Jurkat, Clone E6-1 (cell line): ENCODE results near the gene TDP2. TPM values are rescaled to one million over a fixed set of nuclear protein-coding genes. Genes with fewer than 3 reads are reported as not detected.
"Not testable (repeated sequence)": the region's sequence is repeated elsewhere in the genome, so short reads cannot be mapped to it uniquely, and the experiment has no call there.

Experiments used
- DNase-seq: peaks from one replicate; pipeline ENCODE4 v3.0.0-alpha.2; 2011; ENCODE audit warnings: low read depth, low spot score
- H3K4me3 ChIP-seq: 2 replicates; pipeline ENCODE4 v1.5.1; 2011; ENCODE audit warnings: mild to moderate bottlenecking, low read length, control low read depth, moderate library complexity
- polyA plus RNA-seq: library from polyadenylated mRNA; unstranded; fragments of >200 nt; gene quantifications from one replicate; pipeline ENCODE4 v1.2.1, GENCODE V29; 2012; ENCODE audit warnings: missing spikeins; ENCODE audit not compliant: insufficient read length, insufficient read depth

TDP2 gene
- polyA plus RNA-seq, result 74.8 TPM

DNA sequence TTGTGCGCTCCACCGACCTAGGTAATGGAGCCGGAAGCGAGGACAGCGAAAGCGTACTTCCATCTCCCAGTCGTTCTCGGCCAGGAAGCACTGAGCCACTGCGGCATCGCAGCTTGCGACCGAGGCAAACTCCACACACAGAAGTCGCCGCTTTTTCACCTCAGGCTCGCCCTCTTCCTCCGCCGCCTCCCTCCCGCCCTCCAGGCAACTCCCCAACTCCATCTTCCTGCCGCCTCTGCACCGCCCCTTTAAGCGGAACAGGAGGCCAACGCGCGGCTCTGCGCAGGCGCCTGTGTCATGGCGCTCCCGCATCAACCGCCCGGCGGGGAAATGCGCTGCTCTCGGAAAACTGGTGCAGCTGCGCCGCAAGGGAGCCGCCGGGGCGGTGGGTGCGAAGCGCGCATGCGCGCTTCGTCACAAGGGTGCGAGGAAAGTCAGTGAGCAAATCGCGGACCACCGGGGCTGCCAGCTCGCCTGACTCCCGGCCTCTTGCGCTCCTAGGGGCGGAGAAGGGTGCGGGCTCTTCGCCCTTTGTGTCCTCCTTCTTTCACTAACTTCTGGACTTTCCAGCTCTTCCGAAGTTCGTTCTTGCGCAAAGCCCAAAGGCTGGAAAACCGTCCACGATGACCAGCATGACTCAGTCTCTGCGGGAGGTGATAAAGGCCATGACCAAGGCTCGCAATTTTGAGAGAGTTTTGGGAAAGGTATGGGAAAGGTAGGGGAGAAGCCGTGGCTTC is at the start of gene TDP2, which contains the start of gene ACOT13:
Gene TDP2, minus strand, starts transcription at position 259 of the 737 bp plus-strand sequence. Its CDS starts 37 bp downstream, at position 222.
Gene ACOT13, plus strand, starts transcription at position 437 of the 737 bp plus-strand sequence. Its CDS starts 187 bp downstream, at position 624.
- H3K4me3 ChIP-seq, result peak within 1 kb of the TSS; percentile 99
- DNase-seq, result peak; percentile 97

- no peak for DNase-seq
- no peak overlapping the region for H3K4me3 ChIP-seq
These were observed 44.0 kb upstream of the TDP2 start for GRCh38 chr6:24710519-24711303.

DNA sequence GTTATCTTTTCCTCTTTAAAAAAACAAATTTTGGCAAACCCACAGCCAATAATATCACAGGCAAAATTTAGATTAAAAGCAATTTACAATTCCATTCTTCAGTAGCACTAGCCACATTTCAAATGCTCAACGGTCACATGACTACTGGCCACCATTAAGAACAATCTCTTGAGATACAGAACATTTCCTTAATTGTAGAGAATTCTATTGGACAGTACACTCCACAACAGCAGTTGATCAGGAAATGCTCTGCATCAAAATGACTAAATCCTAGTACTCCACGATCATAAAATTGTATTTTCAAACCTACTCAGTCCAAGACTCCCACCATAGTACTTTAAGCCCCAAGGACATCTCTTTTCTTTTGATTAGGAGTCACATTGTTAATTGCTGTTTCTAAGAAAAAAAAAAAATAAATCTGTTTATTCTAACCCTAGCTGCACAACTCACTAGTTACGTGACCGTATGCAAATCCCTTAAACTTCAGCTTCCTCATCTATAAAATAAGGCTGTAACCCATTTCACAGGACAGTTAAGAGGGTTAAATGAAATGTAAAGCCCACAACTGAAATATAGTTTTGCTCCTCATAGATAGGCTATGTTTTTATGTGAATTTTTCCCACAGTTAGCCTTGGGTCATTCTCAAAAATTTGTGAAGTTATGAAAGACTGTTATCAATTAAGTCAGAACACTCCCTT is 42.5 kb upstream of the TDP2 start:
- DNase-seq, result no peak
- no peak overlapping the region for H3K4me3 ChIP-seq

- no peak overlapping the region for H3K4me3 ChIP-seq
- DNase-seq, result no peak
These were observed 41.9 kb upstream of the TDP2 start for GRCh38 chr6:24708612-24709011.

GRCh38 chr6:24704468-24704867 is 37.8 kb upstream of the TDP2 start:
- DNase-seq, result no peak
- H3K4me3 ChIP-seq, result no peak overlapping the region

DNA sequence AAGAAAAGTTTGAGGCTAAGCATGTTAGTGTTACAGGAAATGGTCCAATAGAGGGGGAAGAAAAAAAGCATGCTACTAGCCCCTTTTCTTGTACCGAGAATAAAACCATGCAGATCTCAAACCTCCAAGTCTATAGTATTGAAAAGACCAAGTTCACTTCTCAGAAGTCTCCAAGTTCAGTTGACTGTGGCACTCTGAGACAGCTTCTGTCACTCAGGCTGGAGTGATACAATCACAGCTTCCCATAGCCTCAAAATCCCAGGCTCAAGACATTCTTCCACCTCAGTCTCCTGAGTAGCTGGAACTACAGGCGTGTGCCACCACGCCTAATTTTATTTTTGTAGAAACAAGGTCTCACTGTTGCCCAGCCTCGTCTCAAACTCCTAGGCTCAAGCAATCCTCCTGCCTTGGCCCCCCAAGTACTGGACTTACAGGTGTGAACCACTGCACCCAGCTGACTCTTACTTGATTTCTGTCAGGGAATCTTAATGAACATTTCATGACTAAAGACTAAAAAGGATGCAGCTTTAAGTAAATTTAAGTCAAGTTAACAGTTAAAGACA is 36.1 kb upstream of the TDP2 start:
- DNase-seq, result no peak
- no peak overlapping the region for H3K4me3 ChIP-seq

- DNase-seq, result no peak
- no peak overlapping the region for H3K4me3 ChIP-seq
These were observed 33.0 kb upstream of the TDP2 start for GRCh38 chr6:24699521-24700359.

GRCh38 chr6:24696097-24696496 is 29.4 kb upstream of the TDP2 start:
- H3K4me3 ChIP-seq, result no peak overlapping the region
- no peak for DNase-seq

- H3K4me3 ChIP-seq, result not testable (repeated sequence)
- peak; percentile 51 for DNase-seq
These were observed 28.9 kb upstream of the TDP2 start for GRCh38 chr6:24695635-24696034.

DNA sequence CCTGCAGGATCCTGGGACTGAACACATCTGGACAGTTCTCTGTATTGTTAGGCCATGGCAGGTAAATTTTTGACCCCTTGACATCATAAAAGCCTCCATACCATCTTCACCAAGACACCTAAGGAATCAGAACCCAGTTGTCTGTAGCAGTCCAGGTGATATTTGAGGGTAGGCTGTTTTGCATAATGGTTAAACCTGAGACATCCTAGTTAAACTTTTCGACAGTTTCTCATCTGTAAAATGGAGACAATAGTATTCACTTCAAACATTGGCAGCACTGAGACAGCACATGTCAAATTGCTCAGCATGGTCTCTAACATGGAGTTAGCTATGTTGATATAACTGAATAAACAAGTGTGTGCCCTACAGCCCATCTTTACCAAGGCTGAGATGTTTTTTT is 27.5 kb upstream of the TDP2 start:
- DNase-seq, result no peak
- no peak overlapping the region for H3K4me3 ChIP-seq

- no peak overlapping the region for H3K4me3 ChIP-seq
- DNase-seq, result peak; percentile 25
These were observed 26.3 kb upstream of the TDP2 start for GRCh38 chr6:24692848-24693592.

GRCh38 chr6:24692415-24692814 is 25.7 kb upstream of the TDP2 start:
- no peak for DNase-seq
- no peak overlapping the region for H3K4me3 ChIP-seq

DNA sequence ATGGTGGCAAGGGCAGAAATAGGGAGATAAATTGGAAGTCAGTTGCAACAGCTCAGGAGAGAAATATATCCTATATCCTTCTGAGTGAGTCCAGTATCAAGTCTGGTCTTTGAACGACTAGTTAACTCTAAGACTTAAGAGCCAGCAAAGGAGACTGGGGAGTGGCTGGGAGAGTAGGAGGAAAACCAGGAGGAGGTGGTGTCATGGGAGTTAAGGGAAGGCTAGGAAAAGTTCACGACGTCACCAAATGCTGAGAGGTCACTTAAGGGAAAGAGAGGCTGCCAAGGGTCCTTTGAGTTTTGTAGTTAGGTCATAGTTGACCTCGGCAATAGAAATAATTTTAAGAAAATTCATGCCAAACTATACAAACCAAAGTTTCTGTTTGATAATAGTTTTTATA is 25.3 kb upstream of the TDP2 start:
- H3K4me3 ChIP-seq, result no peak overlapping the region
- DNase-seq, result no peak

GRCh38 chr6:24691550-24691949 is 24.9 kb upstream of the TDP2 start:
- H3K4me3 ChIP-seq, result no peak overlapping the region
- no peak for DNase-seq

DNA sequence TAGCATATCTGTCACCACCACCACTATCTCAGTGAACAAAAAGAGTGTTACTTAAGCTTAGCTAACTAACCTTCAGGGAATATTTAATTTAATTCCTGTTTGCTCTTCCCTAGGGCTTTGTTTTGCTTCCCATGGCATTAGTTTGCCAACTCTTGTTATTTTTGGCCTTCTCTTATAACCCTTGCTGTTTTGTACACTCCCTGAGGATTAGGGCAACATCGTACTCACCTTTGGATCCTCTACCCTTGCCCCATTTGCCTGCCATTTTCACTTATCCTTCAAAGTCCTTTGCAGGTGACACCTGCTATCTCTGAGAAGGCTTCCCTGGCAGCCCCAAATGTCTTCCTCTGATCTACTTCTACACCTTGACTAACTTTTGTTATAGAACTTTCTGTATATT is 23.9 kb upstream of the TDP2 start:
- no peak for DNase-seq
- H3K4me3 ChIP-seq, result no peak overlapping the region

- no peak for DNase-seq
- no peak overlapping the region for H3K4me3 ChIP-seq
These were observed 23.3 kb upstream of the TDP2 start for GRCh38 chr6:24689964-24690363.

GRCh38 chr6:24686946-24687345 is 20.2 kb upstream of the TDP2 start:
- DNase-seq, result no peak
- no peak overlapping the region for H3K4me3 ChIP-seq

- no peak overlapping the region for H3K4me3 ChIP-seq
- no peak for DNase-seq
These were observed 19.7 kb upstream of the TDP2 start for GRCh38 chr6:24686408-24686807.
